NCI-H510A treated with DMSO at 0.1 percent for 48 hours (cell line): ENCODE measurements around the gene PALD1.
"Not testable (repeated sequence)": the region's sequence is repeated elsewhere in the genome, so short reads cannot be mapped to it uniquely, and the experiment has no call there.

ENCODE experiments used
- DNase-seq: peaks from one replicate; lab custom pipeline; 2025; lab: John Stamatoyannopoulos, UW

The PALD1 gene

DNA sequence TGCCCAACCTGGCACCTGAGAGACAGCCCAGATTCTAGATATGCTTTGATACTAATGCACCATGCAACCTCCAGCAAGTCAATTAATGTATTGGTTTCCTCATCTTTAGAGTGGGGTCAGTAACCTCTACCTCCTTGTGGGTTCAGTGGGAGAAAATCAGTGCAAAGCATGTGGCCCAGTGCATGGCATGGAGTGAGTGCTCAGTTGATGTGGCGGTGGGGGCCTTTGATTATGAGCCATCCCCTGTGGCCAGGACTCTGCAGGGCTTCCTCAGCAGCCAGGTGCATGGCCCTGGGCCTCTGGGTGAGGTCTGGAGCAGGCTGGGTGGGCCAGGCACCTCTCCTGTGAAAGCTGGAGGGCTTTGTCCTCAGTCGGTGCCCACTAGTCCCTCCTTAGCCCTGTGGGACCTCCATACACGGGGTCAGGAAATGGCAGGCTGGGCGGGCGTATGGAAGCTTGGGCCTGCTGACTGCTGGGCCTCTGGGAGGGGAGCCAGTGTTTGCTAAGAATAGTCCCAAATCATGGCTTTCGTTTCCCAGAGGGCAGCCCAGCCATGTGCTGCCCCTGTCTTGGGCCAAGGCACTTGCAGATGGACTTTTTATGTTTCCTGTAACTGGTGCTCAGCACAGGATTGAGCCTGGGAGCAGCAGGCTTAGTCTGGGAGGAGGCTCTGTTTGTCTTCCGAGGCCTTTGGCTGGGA, 3.4 kb downstream of the PALD1 start:
- DNase-seq: no peak

DNA sequence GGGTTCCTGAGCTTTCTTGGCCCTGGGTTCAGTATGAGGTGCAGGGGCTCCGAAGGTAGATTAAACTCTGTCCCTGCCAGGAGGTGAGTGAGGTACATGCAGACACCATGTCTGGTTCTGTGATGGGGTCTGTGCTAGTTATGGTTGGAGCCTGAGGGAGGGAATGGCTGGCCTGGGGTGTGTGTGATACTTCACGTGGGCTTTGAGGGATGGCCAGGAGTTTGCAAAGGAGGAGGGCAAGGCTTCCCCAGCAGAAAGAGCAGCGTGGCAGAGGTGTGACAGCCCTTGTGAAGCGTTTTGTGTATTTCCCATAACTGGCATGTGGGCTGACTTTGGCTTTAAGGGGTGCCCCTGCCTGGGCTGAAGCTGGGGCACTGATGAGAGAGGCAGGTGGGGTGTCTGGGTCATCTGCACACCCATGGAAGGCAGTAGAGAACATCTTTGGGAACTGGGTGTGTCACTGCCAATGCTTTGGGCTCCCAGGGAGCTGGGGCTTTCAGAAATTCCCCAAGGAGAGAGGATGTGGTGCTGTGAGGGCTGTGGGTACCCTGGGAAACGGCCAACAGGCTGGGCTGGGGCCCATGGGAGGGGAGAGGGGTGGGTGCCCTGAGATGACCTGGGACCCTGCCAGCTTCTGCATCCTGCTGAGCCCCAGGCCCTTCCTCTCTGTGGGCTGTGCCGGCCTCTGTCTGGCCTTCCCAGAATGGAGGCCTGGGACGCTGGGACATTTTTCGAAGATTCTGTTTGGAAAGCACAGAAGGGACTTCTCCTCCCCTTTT, 4.6 kb downstream of the PALD1 start:
- DNase-seq: no peak

DNA sequence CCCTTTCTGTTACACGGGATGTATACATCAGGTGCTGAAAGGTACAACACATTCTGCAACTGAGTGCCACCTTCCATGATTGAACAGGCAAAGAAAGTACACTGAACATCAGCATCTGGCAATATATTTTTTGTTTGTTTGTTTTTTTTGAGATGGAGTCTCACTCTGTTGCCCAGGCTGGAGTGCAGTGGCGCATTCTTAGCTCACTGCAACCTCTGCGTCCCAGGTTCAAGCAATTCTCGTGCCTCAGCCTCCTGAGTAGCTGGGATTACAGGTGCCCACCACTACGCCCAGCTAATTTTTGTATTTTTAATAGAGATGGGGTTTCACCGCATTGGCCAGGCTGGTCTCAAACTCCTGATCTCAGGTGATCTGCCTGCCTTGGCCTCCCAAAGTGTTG, 5.3 kb downstream of the PALD1 start:
- not testable (repeated sequence) for DNase-seq

DNA sequence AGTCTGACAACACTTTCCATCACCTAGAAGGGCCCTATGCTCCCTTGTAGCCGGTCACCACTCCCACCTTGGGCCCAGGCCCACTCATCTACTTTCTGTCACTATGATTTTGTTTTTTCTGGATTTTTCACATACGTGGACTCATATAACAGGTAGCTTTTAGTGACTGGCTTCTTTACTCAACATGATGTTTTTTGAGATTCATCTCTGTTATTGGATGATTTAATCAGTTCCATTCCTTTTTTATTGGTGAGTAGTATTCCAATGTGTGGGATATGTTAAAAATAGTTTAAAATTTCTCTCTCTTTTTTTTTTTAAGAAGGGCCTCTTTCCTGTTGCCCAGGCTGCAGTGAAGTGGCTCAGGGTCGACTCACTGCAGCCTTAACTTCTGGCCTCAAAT, 9.3 kb downstream of the PALD1 start:
- no peak for DNase-seq

DNA sequence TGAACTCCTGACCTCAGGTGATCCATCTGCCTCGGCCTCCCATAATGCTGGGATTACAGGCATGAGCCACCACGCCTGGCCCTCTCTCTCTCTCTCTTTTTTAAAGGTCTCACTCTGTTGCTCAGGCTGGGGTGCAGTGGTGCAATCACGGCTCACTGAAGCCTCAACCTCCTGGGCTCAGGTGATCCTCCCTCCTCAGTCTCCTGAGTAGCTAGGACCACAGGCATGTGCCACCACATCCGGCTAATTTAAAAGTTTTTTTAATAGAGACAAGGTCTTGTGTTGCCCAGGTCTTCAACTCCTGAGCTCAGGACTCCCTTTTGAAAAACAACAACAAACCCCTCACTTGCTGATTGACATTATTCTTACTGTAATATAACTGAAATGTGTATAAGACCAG, 11.6 kb downstream of the PALD1 start:
- DNase-seq: no peak

DNA sequence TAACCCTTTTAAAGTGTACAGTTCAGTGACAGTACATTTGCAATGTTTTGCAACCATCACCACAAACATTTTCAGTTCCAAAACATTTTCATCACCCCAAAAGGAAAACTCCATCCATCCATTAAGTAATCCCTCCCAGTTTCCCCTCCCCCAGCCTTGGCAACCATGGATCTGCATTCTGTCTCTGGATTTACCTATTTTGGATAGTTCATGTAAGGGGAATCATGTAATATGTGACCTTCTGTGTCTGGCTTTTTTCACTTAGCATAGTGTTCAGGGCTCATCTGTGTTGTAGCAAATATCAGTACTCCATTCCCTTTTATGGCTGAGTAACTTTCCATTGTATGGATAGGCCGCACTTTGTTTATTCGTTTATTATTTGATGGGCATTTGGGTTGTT, 13.0 kb downstream of the PALD1 start:
- no peak for DNase-seq

DNA sequence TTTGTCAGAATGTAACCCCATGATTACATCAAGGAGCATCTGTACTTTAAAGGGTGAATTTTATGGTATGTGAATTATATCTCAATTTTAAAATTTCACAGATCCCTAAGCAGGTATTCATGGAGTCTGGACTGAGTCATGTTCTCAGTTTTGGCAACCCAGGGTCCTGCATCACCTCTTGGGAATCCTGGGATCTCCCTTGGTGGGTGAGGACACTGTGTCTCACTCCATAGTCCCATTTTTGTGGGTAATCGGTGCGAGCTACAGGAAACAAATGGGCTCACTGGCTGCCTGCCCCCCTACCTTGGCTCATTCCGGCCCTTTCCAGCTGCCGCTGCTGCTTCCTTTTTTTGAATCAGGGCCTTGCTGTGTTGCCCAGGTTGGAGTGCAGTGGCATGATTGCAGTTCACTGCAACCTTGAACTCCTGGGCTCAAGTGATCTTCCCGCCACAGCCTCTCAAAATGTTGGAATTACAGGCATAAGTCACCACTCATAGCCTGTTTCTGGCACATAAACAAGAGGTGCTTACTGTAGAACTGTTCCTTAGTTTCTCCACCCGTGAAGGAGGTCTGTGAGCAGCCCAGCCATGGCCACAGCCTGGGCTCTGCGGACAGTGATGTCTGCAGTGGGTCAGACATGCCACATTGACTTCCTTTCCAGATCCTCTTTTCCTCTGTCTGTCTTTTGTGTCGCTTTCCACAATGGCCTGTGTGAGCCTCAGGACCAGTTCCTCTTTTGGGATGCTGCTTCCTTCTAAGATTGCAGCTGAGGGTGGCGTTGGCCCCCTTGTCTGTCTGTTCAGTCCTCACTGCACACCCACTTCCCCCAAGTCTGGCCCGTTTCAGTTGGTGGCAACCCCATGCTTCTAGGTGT, 14.5 kb downstream of the PALD1 start:
- no peak for DNase-seq

DNA sequence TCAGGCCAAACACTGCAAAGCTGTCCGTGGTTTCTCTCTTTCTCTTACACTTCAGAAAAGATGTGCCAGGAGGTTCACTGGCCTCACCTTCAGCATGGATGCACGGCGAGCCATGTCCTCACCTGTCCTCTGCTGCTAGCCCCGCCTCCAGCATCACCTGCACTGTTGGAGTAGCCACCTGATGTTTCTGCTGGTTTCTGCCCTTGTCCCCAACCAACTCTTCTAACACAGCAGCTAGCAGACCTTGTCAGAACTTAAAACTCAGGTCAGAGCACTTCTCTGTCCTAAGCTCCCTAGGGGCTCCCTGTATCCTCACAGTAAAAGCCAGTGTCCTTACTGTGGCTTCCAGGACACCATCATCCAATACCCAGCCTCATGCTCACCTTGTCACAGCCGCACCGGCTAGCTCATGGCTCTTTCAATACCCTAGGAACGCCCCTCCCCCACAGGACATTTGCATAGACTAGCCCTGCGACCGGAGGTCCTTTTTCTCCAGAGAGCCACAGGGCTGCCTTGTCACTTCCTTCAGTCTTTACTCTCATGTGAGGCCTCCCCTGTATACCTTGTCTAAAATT, 15.2 kb downstream of the PALD1 start:
- peak; percentile 89 for DNase-seq

DNA sequence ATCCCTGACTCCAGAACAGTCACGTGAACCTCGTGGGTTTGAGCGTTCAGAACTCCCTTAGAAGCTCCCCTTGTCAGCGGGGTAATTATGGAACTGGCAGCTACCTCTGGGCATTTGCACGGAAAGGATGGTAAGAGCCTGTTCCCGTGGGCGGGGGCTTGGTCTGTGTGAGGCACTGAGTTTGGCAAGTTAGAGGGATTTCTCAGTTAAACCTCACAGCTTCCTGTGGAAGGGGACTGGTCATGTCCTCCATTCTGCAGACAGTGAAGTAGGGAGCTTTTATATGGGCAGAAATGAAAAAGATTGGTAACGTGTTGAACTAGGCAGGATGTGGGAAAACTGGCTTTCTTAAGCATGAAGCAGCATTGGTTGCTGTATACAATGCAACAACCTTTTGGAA, 16.0 kb downstream of the PALD1 start:
- no peak for DNase-seq

DNA sequence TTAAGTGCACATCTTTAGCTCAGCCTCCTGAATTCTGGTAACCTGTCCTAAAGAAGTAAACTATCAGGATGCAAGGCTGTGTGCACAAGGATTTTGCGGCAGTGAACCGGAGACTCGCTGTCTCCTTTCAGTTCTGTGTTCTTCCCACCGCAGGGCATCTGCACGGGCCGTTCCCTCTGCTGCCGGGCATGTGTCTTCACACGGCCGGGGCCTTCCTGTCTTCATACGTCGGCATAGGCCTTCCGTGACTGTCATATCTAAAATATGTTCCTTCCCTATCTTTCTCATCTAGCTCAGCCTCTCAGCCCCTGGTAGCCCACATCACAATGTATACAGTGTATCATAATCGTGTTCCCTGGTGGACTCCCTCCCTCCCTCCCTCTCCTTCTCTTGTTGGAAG, 16.4 kb downstream of the PALD1 start:
- no peak for DNase-seq

DNA sequence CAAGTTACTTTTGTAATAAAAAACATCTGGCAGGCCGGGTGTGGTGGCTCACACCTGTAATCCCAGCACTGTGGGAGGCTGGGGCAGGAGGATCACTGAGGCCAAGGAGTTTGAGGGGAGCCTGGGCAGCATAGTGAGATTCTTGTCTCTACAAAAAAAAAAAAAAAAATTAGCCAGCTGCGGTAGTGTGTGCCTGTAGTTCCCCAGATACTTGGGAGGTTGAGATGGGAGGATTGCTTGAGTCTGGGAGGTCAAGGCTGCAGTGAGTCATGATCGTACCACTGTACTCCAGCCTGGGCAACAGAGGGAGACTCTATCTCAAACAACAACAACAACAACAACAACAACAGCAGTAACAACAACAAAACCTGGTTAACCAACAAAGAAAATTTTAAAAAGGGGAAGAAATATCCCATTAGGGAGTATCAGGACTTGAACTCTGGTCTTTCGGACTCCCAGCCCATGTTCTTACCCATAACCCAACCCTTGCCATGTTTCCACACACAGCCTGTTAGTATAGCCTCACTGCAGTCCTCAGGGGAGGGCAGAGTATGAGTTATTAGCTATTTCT, 17.2 kb downstream of the PALD1 start:
- no peak for DNase-seq

DNA sequence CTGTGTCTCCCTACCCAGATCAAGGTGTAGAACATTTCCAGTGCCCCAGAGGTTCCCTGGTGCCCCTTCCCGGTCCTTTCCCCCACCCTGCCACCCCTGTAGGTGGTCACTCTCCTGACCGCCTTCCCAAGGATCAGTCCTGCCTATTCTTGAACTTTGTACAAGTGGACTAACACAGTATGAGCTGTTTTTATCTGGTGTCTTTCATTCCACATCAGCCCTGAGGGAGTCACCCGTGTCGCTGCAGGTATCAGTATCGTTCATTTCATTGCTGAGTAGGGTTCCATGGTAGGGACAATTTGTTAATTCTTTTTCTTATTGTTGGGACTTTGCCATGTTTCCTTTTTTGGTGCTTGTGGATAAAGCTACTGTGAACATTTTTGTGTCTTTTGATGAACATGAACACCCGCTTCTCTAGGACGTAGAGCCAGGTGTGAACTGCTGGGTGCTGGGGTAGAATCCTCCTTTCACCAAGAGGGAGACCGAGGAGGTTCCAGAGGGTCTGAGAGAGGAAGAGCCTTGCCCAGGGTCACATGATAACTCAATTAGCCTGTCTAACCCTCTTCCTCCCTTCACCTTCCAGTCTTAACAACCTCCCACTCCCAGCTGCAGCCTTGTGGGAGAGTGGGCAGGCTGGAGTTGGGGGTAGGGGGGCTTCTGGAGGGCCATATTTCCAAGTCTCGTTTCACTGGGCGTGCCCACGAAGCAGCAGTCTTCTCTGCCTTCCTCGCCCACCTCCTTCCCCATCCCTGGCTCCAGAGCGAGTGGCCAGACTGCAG, 18.0 kb downstream of the PALD1 start:
- no peak for DNase-seq

DNA sequence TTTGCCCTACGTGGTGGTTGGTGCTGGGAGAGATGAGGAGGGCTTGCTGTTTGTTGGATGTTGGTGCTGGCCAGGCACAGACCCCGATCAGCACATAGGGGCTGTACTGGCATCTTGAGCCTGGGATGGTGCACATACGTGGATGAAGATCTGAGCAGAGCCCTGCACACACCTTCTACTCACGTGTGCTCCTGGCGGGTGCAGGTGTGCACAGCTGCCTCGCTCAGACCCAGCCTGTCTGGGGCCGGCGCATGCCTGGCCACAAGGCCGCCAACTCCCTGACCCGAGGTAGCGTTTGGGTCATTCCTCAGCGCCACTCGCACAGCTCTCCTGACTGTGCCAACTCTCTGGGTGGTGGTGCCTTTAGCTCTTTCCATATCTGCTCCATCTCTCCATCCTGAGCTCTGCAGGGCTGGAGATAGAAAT, 18.6 kb downstream of the PALD1 start:
- no peak for DNase-seq

DNA sequence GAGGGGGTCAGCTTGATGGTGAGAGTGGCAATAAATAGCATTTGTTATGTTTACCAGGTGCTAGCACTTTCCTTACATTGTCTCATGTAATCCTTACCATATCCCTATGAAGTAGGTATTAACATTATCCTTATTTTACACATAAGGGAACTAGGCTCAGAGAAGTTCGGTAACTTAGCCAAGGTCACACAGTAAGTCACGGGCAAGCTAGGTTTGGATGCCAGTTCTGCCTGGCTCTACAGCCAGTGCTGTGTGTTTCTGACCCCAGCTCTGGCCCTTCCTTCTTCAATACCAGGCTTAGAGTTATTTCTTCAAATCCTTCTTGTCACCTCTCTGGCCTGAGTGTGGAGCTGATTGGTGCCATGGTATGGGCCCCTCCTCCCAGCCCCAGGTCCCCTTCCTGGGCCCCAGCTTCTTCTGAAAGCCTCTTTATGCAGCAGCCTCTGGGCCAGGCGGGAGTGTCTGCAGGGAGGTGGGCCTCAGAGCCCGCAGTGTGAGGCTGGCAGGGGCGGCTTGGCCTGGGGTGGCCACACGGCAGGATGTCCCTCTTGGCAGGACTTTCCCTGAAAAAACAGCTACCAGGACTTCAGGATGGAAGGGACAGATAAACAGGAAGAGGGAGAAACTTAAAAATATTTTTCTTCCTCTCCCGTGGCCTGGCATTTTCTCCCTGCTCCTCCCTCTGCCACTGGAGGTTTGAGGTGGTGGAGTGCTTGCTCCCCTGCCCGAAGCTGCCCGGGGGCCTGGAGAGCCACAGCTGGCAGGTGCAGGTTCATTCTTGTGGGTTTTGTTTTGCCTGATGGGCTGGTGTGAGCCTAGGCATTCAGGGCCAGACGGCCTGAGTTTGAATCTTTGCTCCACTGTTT, 20.6 kb downstream of the PALD1 start:
- DNase-seq: no peak

DNA sequence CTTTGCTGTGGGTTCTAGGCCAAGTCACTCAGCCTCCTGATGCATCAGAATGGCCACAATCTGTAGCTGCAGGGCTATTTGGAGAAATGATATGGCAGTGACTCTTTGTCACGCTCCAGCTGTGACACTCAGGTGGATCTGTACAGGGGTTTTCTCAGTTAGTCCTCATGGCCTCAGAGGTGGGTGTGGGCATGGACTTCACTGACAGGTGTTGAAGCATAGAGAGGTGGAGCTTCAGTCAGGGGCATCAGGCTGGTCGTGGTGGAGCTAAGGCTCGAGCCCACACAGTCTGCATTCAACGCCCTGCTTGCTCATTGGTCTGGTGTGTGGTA, 21.2 kb downstream of the PALD1 start:
- peak; percentile 37 for DNase-seq

DNA sequence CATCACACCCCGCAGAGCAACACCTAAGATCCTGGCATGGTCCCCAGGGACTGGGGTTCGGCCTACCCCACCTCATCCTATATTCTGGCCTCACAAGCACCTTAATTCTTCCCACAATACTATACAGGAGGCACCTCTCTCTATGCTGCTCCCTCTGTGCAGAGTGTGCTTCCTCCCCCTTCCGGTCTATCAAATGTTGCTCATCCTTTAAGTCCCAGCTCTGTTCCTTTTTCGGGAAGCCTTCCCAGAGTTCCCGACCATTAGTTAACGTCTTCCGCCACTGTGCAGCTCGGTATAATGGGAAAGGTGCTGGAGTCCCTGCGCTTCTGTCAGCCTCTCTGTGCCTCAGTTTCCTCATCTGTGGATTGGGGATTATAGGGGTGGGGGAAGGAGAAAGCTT, 21.8 kb downstream of the PALD1 start:
- no peak for DNase-seq

DNA sequence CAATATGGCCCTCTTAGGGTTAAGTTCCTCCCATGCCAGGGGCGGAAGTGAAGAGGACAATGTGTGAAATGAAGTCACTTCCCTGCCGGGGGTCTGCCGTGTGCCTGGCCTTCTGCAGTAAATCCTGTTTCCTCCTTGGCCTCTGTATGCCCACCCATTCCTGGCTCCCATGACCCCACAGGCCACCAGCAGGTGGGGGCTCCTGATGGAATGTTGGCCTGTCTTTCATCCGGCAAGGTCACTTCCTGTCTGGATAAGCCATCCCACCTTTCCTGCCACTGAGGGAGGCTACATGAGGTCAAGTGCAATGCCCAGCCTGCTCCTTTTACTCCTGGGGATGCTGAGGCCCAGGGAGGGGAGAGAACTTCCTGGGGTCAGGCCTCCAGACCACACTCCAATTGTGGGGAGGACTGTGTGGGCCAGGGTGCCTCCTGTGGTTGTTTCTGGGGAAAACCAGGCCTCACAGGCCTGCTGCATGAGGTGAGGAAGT, 22.3 kb downstream of the PALD1 start:
- DNase-seq: no peak

DNA sequence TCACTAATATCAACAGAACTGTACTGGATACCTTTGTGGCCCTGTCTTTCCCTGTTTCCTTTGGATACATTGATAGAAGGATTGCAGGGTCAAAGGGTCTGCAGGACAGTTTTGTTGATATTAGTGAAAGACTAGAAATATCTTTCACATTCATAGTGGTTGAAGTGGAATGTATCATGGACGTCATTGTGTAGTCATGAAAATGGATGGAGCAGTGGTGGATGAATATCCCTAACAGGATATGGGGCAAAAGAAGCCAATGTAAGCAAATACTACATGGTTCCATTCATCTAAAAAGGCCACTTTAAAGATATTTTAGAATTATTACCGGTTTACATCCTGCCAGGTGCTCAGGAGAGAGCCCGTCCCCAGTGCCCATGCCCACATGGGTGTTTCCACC, 23.8 kb downstream of the PALD1 start:
- no peak for DNase-seq

DNA sequence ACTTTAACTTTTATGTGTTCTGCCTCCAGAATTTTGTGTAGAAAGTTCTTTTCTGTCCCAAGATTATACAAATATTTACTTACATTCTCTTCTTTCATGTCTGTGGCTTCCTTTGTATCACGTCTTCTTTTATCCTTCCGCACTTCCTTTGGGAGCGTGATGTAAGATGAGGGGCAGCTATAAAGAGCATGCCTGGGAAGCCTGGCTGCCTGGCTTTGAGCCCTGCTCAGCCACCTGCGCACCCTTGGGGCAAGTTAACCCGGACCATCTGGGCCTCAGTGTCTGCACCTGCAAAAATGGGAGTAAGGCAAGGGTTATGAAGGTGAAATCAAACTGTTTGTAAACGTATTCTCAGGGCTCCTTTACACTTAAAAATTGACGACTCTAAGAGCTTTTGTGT, 25.2 kb downstream of the PALD1 start:
- no peak for DNase-seq
